ENCODE results near the gene FAM13C.
"Not testable (repeated sequence)": the region's sequence is repeated elsewhere in the genome, so short reads cannot be mapped to it uniquely, and the experiment has no call there.

FAM13C gene

DNA sequence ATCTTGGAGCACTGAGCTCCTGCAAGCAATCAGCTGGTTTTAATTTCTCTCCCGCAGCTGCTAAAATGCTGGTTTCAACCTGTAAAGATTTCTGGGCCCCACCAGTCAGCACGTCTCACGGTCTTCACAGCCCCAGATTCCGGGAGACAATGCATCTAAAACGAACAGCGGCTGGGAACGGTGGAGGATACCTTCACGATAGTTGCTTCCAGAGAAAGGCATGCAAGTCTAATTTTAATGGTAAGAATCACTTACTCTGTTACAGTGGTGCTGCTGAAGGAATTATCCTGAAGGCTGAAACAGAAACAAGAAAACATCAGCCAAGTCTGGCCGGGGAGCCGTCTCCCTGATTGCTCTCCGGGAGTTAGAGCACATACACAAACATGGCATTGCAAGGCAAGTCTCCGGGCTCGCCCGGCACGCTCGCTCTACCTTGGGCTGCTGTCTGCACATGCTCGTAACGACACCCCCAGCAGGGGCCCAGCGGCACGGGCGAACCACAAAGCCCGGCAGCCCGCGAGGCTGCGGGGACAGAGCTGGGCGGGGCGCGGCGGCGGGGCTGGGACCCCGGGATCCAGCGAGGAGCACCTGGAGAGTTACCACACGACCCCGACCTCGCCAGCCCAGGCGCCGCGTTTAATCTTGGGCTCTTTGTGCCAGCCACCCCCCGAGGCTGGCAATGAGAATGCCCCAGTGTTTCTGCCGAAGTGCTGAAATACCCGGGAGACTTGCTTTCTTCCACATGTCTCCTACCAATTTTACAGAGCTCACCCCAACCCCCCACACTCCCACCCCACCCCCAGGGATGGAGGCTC, at the start of gene FAM13C:
TSS of gene FAM13C (minus strand) at position 406 of the 815 bp plus-strand sequence. CDS start at position 317, 89 bp downstream.
- DNase-seq: peak; percentile 49

DNA sequence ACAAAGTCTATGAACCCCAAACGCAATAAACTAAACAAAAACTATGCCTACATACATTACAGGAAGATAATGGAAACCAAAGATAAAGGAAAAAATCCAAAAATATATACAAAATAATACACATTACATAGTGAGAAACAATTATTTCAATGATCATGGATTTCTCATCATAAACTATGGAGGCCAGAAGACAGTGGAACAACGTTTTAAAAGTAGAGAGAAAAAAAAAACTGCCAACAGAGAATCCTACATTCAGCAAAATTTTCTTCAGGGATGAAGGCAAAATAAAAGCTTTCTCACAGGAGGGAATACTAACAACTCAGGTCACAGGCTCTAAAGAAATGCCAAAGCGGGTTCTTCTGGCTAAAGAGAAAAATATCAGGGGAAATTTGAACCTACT, 42.9 kb upstream of the FAM13C start:
- no peak for DNase-seq

DNA sequence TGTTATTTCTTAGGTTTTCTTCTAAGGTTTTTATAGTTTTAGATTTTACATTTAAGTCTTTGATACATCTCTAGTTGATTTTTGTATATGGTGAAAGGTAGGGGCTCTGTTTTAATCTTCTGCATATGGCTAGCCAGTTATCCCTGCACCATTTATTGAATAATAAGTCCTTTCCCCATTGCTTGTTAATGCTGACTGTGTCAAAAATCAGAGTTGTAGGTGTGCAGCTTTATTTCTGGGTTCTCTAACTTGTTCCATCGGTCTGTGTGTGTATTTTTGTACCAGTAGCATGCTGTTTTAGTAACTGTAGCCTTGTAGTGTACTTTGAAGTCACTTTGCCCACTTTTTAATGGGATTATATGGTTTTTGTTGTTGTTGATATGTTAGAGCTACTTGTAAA, 37.9 kb upstream of the FAM13C start:
- DNase-seq: no peak

DNA sequence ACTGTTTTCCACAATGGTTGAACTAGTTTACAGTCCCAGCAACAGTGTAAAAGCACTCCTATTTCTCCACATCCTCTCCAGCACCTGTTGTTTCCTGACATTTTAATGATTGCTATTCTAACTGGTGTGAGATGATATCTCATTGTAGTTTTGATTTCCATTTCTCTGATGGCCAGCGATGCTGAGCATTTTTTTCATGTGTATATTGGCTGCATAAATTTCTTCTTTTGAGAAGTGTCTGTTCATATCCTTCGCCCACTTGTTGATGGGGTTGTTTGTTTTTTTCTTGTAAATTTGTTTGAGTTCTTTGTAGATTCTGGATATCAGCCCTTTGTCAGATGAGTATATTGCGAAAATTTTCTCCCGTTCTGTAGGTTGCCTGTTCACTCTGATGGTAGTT, 37.0 kb upstream of the FAM13C start:
- not testable (repeated sequence) for DNase-seq

DNA sequence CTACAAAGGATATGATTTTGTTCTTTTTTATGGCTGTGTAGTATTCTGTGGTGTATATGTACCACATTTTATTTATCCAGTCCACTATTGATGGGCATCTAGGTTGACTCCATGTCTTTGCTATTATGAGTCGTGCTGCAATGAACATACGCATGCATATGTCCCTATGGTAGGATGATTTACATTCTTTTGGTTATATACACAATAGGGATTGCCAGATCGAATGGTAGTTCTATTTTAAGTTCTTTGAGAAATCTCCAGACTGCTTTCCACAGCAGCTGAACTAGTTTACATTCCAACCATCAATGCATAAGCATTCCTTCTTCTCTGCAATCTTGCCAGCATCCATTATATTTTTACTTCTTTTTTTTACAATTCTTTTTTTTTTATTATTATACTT, 35.6 kb upstream of the FAM13C start:
- DNase-seq: peak; percentile 47

DNA sequence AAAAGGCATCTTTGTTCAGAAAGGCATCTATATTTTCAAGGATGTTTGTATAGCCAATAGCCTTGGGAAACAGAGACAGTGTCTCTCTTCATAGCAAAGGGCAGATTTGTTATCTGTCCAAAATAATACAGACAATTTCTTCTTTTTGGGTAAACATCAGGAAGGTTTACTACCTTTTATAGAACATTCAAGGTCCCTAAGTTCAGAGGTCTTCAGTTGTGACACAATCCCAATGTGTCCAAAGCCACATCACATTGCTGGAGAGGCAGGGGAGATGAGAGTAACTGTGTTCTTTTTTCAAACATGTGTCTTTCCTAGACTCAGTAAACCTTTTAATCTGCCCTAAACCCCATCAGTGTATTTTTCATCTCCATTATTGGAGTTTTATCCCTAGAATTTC, 33.6 kb upstream of the FAM13C start:
- no peak for DNase-seq

DNA sequence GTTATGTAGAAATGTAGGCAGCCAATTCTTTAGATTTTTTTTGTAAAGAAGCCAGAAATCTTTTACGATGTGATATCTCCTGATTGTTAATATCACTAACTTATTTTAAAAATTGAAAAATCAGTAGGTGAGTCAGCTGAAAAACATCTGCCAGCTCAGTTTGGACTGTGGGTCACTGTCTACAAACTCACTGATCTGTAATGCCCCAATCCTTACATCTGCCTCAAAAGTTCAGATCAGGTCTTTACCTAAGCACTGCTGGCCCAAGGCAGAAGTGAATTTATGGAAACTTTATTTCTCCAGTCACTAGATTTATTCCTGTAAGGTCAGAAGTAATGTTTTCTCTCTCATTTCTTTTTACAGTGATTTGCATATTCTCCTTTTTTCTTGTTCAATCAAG, 31.0 kb upstream of the FAM13C start:
- peak; percentile 26 for DNase-seq

DNA sequence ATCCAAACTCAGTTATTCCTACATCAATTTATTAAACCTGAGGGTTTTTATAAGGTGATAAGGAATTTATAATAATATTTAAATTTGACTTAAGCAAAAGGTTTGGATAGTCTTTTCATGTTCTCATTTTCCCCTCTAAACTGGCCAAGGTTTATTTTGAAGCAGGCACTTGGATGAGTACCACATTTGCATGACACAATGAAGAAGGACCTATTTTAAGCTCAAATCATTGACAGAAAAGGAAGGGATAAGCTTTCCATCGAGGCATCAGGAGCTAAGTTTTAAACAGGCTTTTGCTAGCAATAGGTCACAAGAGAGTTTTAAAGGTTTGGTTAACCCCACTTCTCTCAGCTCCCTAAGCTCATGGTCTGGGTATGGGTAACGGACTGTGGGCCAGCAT, 28.7 kb upstream of the FAM13C start:
- DNase-seq: no peak

DNA sequence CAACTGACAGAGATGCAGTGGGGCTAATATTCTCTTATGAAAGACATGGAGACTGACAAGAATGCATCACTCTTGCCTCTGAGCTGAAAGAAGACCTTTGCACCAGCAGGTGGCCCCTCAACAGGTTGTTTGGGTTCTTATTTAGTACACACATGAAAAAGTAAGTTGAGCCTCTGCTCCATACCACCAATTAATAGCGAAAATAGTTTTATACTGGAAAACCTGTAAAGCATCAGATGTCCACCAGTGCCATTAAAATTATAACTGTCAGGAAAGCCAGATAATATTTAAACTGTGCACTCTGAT, 26.3 kb upstream of the FAM13C start:
- no peak for DNase-seq

DNA sequence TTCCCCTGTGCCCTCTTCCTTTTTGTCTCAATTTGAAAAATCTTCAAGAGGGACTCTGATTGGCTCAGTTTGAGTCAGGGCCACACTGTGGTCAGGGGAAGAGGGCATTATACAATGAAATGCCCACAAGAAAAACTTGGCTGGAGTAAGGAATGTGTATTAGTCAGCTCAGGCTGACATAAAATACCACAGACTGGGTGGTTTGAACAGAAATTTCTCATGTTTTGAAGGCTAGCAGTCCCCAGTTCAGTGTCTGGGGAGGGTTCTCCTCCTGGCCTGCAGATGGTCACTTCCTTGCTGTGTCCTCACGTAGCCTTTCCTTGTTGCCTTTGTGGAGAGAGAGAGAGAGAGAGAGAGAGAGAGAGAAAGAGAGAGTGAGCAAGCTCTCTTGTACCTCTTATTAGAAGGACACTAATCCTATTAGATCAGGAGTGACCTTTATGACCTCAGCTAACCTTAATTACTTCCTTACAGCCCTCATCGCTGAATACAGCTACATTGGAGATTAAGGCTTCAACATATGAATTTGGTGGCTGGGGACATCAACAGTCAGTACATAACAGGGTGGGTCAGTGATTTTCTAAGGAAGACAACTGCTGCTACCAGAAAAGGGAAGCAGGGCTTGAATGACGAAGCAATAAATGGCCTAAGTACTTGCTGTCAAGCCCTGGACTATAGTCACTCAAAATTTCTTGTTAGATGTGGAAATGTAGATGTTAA, 25.8 kb upstream of the FAM13C start:
- DNase-seq: peak; percentile 95

DNA sequence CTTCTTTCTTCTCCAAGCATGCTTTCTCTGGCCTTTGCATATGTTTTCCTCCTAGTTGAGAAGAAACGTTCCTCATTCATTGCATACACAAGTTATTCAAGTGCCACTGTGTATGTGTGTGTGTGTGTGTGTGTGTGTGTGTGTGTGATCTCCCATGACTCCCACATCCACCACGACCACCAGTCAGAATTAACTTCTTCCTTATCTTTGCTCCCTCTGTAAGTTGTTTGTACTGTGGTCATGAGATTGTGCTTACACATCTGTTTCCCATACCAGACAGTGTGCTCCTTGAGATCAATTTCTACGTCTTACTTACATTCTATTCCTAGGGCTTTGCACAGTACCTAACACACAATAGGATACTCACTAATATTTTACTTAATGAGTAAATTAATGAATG, 22.4 kb upstream of the FAM13C start:
- DNase-seq: no peak

DNA sequence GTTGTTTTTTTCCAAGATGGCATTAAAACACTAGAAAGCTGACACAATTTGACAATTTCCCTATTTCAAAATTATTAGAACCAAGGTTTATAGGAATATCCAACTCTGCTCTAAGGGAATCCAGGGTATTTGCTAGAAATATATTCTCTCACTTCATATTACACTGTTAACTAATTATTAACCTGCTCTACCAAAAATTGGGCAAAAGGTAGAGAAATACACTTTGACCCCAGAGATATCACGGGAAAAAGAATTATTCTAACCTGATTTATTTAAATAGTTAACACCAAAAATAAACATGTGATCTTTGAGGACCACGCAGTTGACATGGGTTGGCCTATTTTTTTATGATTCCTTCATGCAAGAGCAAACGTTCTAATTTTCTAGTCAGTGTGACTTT, 21.6 kb upstream of the FAM13C start:
- no peak for DNase-seq

DNA sequence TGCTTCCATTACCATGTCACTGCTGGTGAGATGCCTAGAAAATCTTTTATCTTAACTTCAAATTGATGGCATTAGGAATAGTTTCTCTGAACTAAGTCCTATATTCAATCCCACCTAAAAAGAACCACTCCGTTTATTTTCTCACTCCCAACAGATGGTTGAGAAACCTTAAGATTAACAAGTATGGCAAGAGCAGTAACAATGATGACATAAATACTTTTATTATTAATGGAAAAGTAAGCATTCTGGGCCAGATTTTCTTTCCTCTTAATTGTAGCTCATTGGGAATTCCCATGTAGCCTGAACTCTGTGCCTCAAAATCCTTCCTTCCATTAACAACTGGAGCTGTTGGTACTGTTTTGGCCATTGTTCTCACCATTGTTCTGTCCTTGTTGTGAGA, 21.1 kb upstream of the FAM13C start:
- no peak for DNase-seq

DNA sequence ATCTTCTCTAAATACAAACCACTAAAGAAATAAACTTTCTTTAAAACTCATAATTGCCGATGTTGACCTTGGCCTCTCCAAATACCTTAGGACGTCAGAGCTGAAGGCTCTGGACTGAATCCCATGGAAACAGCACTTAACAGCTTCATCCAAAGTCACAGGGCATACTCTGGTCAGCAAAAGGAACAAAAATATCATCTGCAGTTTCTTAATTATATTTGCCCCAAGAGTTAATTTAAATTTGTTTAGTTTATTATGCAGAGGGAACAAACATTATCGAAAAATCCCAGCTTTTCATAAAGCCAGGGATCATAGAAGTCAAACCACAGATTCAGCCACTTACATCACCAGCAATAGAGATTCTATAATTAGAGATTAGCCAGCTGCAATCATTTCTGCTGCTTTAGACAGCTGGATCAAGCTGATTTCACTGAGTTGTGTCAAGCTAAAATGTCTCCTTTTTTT, 20.5 kb upstream of the FAM13C start:
- DNase-seq: peak; percentile 44

DNA sequence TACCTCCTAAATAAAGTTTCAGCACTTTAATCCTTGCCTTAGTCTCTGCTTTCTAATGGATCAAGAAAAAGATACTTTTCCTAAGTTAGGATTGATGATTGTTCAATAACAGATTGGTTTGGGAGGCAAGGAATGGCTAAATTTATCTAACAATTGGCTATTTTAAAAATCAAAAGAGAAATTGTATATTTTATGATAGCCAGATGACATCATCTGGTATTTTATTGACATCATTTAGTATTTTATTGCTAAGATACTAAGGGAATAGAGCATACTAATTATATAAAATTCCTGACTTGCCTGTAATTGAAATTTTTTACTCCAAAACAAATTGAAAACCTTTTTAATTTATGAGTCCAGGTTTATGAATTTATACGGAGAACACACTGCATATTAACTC, 19.3 kb upstream of the FAM13C start:
- DNase-seq: no peak

DNA sequence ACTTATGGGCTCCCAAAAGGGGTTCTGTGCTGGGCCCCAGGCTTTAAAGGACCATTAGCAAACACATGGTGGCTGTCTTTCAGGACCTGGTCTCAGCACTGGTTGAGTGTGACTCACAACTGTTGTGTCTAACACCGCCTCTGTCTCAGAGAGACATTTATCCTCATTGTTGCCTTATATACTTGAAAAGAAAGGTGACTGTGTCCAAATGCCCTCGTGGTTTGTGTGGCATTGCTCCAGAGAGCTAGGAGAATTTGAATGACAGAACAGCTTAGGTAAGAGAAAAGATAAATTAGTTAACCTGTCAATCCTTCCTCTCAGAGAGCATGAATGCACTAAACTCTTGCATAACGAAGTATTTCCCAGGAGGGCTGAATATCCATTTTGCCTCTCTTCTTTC, 14.5 kb upstream of the FAM13C start:
- DNase-seq: no peak

DNA sequence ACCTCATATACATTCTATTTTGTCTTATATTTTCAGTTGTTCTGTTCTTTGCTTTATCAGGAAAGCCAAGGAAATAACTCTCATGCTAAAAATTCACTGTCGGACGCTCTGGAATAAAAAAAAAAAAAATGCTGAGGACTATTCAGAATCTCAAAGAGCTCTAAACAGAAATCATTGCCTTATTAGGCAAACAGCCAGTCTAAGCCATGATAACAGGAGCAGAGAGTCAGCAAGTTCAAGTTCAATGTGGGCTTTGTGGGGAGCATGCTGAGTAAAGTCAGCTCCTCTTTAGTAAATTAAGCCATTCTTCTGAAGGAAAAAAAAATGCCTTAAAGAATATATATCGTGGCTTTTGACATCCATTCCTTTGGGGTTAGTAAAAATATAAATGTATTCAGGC, 13.6 kb upstream of the FAM13C start:
- DNase-seq: peak; percentile 42

DNA sequence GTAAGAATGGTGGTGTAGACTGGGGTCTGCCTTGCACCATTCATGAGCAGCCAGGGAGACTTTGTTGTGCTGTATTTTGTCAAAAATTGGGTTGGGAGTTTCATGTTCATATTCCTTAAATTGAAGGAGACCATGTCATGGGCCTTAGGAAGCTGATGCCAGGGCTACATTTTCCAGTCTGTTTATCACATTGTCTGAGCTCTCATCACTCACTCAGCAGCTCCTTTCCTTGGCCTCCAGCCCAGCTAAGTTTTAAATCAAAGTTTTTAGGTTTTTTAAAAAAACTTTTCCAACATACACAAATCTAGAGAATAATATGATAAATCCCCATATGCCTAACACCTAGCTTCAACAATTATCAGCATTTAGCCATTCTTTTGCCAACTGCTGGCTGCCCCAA, 12.6 kb upstream of the FAM13C start:
- no peak for DNase-seq

DNA sequence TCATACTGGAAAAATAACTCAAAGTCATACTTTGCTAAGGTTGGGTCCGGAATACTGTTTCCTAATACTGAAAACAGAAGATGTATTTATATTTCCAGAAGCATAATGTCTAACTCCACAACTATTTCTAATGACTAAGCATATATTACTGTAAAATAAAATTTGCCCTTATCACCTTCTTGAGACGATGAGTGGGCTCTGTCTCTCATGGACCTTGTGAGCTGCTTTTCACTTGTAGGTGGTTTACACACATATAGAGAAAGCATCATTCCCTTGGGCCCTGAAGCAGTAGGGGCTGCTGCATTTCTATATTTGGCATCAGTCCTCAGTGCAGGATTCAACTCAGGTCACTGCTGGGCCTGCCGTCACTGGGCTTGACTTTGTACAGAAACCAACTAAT, 10.7 kb upstream of the FAM13C start:
- DNase-seq: peak; percentile 52

DNA sequence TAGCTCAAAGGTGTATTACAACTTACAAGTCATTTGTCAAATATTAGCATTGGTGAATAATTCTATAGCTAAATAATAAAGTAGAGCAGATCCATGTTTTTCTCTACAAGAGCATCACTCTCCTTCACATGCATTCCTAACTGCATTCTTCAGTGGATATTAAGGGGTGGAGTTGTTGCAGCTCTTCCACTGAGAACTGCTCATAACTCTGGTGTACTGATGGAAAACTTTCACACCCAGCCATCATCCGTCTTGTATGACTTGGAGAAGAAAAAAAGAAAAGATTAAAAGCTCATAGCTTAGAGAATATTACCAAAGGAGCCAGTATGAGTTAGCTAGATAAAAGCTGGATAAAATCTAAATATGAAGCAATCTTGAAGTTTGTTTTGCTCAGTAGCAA, 10.2 kb upstream of the FAM13C start:
- peak; percentile 68 for DNase-seq

DNA sequence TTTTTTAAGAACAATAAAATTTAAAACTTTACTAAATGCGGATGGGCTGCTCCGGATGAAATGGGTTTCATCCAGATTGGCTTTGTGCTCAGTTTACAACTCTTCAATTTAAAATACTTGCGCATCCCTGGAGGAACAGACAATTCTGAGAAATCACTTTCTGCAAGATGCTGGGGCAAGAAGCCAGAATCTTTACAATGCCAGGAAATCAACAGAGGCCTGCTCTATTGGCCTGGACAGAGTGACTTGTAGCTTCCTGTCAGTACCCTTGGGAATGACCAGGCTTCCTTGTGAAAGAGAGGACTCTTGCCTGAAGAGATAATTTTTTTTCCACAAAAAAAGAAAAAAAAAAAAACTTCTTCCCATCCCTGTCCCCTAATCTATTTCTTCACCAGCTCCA, 3.9 kb upstream of the FAM13C start:
- DNase-seq: peak; percentile 24

DNA sequence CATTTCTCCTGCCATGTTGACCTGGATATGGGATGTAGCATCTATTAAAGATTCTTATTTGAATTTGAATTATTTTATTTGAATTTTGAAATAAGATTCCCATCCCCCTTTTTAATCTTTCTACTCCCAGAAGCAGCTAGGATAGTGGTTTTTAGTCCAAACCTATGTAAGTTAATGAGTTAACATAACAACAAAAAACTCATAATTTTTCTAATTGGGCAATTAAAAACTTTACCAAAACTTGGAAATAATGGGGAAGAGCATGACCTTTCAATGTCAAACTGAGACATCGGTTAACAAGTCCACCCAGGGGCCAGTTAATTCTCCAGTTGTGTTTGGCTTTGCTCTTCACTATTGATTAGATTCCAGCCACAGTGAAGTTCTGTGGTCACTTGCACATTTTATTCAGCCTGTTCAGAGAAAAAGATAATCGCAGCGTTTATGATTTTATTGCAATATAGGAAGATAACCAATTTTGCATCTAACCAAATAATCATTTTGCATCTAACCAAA, 1.2 kb upstream of the FAM13C start:
- no peak for DNase-seq

DNA sequence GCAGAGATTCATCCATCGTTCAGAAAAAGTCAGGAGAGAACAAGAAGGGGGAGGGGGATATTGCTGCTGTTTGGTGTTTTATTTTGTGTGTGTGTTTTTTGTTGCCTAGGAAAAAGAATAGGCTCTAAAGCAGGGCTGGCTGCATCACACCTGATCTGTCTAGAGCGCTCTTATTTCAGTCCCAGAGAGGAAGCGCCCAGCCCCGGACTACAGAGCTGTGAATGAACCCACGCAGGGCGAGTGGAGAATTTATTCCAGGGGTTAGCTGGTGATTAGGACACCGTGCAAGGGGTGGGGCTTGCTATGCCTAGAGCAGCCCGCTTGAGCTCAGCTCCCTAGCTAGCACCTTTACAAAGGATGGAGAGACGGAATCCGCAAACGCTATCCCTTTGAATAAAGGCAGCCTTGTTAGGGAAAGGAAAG, 621 bp upstream of the FAM13C start:
- DNase-seq: peak; percentile 23

DNA sequence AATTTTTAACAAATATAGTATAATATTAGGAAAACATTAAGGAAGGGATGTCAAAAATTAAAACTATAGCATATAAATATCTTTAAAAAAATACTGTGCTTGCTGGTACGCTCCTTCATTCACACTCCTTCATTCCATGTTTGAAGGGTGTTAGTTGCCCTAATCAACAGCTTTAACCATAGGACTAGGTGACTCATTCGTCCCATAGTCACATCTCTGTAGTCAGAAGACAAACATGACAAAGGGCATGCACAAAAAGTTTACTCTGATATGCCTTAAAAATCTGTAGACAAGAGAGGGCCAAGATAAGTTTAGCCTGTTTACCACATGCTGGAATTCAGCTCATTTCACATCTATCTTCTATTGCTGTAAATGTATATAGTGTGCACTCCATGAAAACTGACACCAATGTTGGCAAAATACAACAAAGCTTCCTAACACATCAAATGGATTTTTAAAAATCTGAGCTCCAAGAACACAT, 646 bp downstream of the FAM13C start:
- DNase-seq: no peak
